ENCODE measurements around the gene ABRAXAS1. TPM values are rescaled to one million over a fixed set of nuclear protein-coding genes. Genes with fewer than 3 reads are reported as not detected.
"Not testable (repeated sequence)": the region's sequence is repeated elsewhere in the genome, so short reads cannot be mapped to it uniquely, and the experiment has no call there.

ABRAXAS1 gene
- 17.0 TPM for total RNA-seq

GRCh38 chr4:83484500-83485461 is at the start of gene ABRAXAS1:
TSS of gene ABRAXAS1 (minus strand) at chr4:83485100. CDS start at chr4:83485072, 28 bp downstream.
- H3K27me3 ChIP-seq (ENCODE audit: insufficient read depth, low read length), result no peaks in the 10 kb centered on the region
- H3K4me3 ChIP-seq (ENCODE audit: low read length), result peak within 1 kb of the TSS; percentile 64
- H3K9me3 ChIP-seq (ENCODE audit: low read depth, low read length), result no peaks in the 10 kb centered on the region
- H3K4me1 ChIP-seq (ENCODE audit: insufficient read depth, low read length), result peaks cover 13% of the 10 kb centered on the region

GRCh38 chr4:83527671-83528070 is 42.8 kb upstream of the ABRAXAS1 start:
- Histone ChIP-seq H3K27me3 (ENCODE audit: insufficient read depth, low read length) (peaks cover 13% of the 10 kb centered on the region), H3K4me3 (ENCODE audit: low read length) (no peak overlapping the region), H3K4me1 (ENCODE audit: insufficient read depth, low read length) (no peaks in the 10 kb centered on the region), H3K9me3 (ENCODE audit: low read depth, low read length) (no peaks in the 10 kb centered on the region)

- H3K4me3 ChIP-seq (ENCODE audit: low read length), result no peak overlapping the region
- H3K27me3 ChIP-seq (ENCODE audit: insufficient read depth, low read length), result no peaks in the 10 kb centered on the region
- no peaks in the 10 kb centered on the region for H3K9me3 ChIP-seq (ENCODE audit: low read depth, low read length)
- no peaks in the 10 kb centered on the region for H3K4me1 ChIP-seq (ENCODE audit: insufficient read depth, low read length)
These were observed 37.3 kb upstream of the ABRAXAS1 start for GRCh38 chr4:83522239-83522638.

GRCh38 chr4:83516042-83516772 is 31.3 kb upstream of the ABRAXAS1 start:
- Histone ChIP-seq H3K4me3 (ENCODE audit: low read length) (no peak overlapping the region), H3K9me3 (ENCODE audit: low read depth, low read length) (no peaks in the 10 kb centered on the region), H3K27me3 (ENCODE audit: insufficient read depth, low read length) (no peaks in the 10 kb centered on the region), H3K4me1 (ENCODE audit: insufficient read depth, low read length) (no peaks in the 10 kb centered on the region)

- no peaks in the 10 kb centered on the region for H3K27me3 ChIP-seq (ENCODE audit: insufficient read depth, low read length)
- H3K4me1 ChIP-seq (ENCODE audit: insufficient read depth, low read length), result no peaks in the 10 kb centered on the region
- no peak overlapping the region for H3K4me3 ChIP-seq (ENCODE audit: low read length)
- H3K9me3 ChIP-seq (ENCODE audit: low read depth, low read length), result no peaks in the 10 kb centered on the region
These were observed 25.5 kb upstream of the ABRAXAS1 start for GRCh38 chr4:83510442-83510841.

- not testable (repeated sequence) for H3K9me3 ChIP-seq (ENCODE audit: low read depth, low read length); H3K27me3 ChIP-seq (ENCODE audit: insufficient read depth, low read length); H3K4me1 ChIP-seq (ENCODE audit: insufficient read depth, low read length); H3K4me3 ChIP-seq (ENCODE audit: low read length)
These were observed 24.3 kb upstream of the ABRAXAS1 start for GRCh38 chr4:83509156-83509585.

- Histone ChIP-seq H3K9me3 (ENCODE audit: low read depth, low read length) (no peaks in the 10 kb centered on the region), H3K27me3 (ENCODE audit: insufficient read depth, low read length) (no peaks in the 10 kb centered on the region), H3K4me1 (ENCODE audit: insufficient read depth, low read length) (peaks cover 8% of the 10 kb centered on the region), H3K4me3 (ENCODE audit: low read length) (no peak overlapping the region)
These were observed 20.1 kb upstream of the ABRAXAS1 start for GRCh38 chr4:83504996-83505395.

- H3K4me1 ChIP-seq (ENCODE audit: insufficient read depth, low read length), result peaks cover 8% of the 10 kb centered on the region
- no peak overlapping the region for H3K4me3 ChIP-seq (ENCODE audit: low read length)
- no peaks in the 10 kb centered on the region for H3K27me3 ChIP-seq (ENCODE audit: insufficient read depth, low read length)
- no peaks in the 10 kb centered on the region for H3K9me3 ChIP-seq (ENCODE audit: low read depth, low read length)
These were observed 19.6 kb upstream of the ABRAXAS1 start for GRCh38 chr4:83504503-83504902.

GRCh38 chr4:83503974-83504373 is 19.1 kb upstream of the ABRAXAS1 start:
- Histone ChIP-seq H3K9me3 (ENCODE audit: low read depth, low read length) (no peaks in the 10 kb centered on the region), H3K4me3 (ENCODE audit: low read length) (no peak overlapping the region), H3K27me3 (ENCODE audit: insufficient read depth, low read length) (no peaks in the 10 kb centered on the region), H3K4me1 (ENCODE audit: insufficient read depth, low read length) (peaks cover 8% of the 10 kb centered on the region)

- H3K4me3 ChIP-seq (ENCODE audit: low read length); H3K4me1 ChIP-seq (ENCODE audit: insufficient read depth, low read length); H3K9me3 ChIP-seq (ENCODE audit: low read depth, low read length); H3K27me3 ChIP-seq (ENCODE audit: insufficient read depth, low read length): not testable (repeated sequence)
These were observed 16.8 kb upstream of the ABRAXAS1 start for GRCh38 chr4:83501671-83502070.

GRCh38 chr4:83498187-83498586 is 13.3 kb upstream of the ABRAXAS1 start:
- H3K4me3 ChIP-seq (ENCODE audit: low read length), result no peak overlapping the region
- H3K4me1 ChIP-seq (ENCODE audit: insufficient read depth, low read length), result no peaks in the 10 kb centered on the region
- no peaks in the 10 kb centered on the region for H3K27me3 ChIP-seq (ENCODE audit: insufficient read depth, low read length)
- no peaks in the 10 kb centered on the region for H3K9me3 ChIP-seq (ENCODE audit: low read depth, low read length)

- not testable (repeated sequence) for H3K27me3 ChIP-seq (ENCODE audit: insufficient read depth, low read length); H3K4me1 ChIP-seq (ENCODE audit: insufficient read depth, low read length); H3K4me3 ChIP-seq (ENCODE audit: low read length); H3K9me3 ChIP-seq (ENCODE audit: low read depth, low read length)
These were observed 11.4 kb upstream of the ABRAXAS1 start for GRCh38 chr4:83496085-83496917.

GRCh38 chr4:83490876-83491450 is 6.1 kb upstream of the ABRAXAS1 start:
- H3K4me1 ChIP-seq (ENCODE audit: insufficient read depth, low read length), result no peaks in the 10 kb centered on the region
- no peak overlapping the region for H3K4me3 ChIP-seq (ENCODE audit: low read length)
- no peaks in the 10 kb centered on the region for H3K9me3 ChIP-seq (ENCODE audit: low read depth, low read length)
- no peaks in the 10 kb centered on the region for H3K27me3 ChIP-seq (ENCODE audit: insufficient read depth, low read length)

GRCh38 chr4:83489711-83490326 is 4.9 kb upstream of the ABRAXAS1 start:
- no peaks in the 10 kb centered on the region for H3K9me3 ChIP-seq (ENCODE audit: low read depth, low read length)
- no peaks in the 10 kb centered on the region for H3K27me3 ChIP-seq (ENCODE audit: insufficient read depth, low read length)
- peaks cover 6% of the 10 kb centered on the region for H3K4me1 ChIP-seq (ENCODE audit: insufficient read depth, low read length)
- H3K4me3 ChIP-seq (ENCODE audit: low read length), result no peak overlapping the region
